Thymus (tissue), 11 donors: ENCODE data around the gene STYXL1. TPM values are rescaled to one million over a fixed set of nuclear protein-coding genes. Genes with fewer than 3 reads are reported as not detected.

Experiments
- DNase-seq, 9 donors: peaks; one replicate each; pipeline ENCODE4 v3.0.0-alpha.2; 2013; ENCODE audit warnings: low spot score in 9 of 9, low read depth in 6 of 9, missing footprints in 1 of 9
- H3K27ac ChIP-seq, 2 donors: one replicate each; pipeline ENCODE4 v1.5.1; 2013; ENCODE audit warnings: control low read depth in 1 of 2, low read depth in 1 of 2, low read length in 1 of 2, mild to moderate bottlenecking in 1 of 2, moderate library complexity in 1 of 2
- H3K27me3 ChIP-seq, 2 donors: one replicate each; pipeline ENCODE4 v1.5.1; 2013; ENCODE audit warnings: low read length in 1 of 2; ENCODE audit not compliant: control insufficient read depth in 2 of 2, insufficient read depth in 1 of 2
- H3K36me3 ChIP-seq, 2 donors: one replicate each; pipeline ENCODE4 v1.5.1; 2013; ENCODE audit warnings: low read length in 1 of 2, mild to moderate bottlenecking in 1 of 2, moderate library complexity in 1 of 2; ENCODE audit not compliant: control insufficient read depth in 2 of 2, insufficient read depth in 2 of 2
- H3K4me1 ChIP-seq, 2 donors: one replicate each; pipeline ENCODE4 v1.5.1; 2013; ENCODE audit warnings: low read length in 2 of 2; ENCODE audit not compliant: control insufficient read depth in 2 of 2, insufficient read depth in 2 of 2
- H3K4me3 ChIP-seq, 2 donors: one replicate each; pipeline ENCODE4 v1.5.1; 2013; ENCODE audit warnings: low read length in 2 of 2, control low read depth in 1 of 2, mild to moderate bottlenecking in 1 of 2
- H3K9me3 ChIP-seq, 2 donors: one replicate each; pipeline ENCODE4 v1.5.1; 2013; ENCODE audit warnings: low read length in 1 of 2, mild to moderate bottlenecking in 1 of 2; ENCODE audit not compliant: control insufficient read depth in 2 of 2, insufficient read depth in 1 of 2
- WGBS: extraction: QIAGEN DNeasy Blood & Tissue Kit; methylation state at CpG from one replicate; pipeline ENCODE4 v1.1.7; 2013; 5-methylcytosine and 5-hydroxymethylcytosine counted together
- polyA plus RNA-seq: library from polyadenylated mRNA; stranded (reverse); fragments of 200-250 nt; gene quantifications from one replicate; pipeline ENCODE4 v1.2.3, GENCODE V29; 2013
- total RNA-seq: library from RNA; stranded (reverse); fragments of 120-200 nt; gene quantifications from one replicate; pipeline ENCODE4 v1.2.4, GENCODE V29; 2013
- donor health status: healthy.

STYXL1 gene
- total and polyA plus RNA-seq, 2 donors: 36.9 to 55.9 TPM

DNA sequence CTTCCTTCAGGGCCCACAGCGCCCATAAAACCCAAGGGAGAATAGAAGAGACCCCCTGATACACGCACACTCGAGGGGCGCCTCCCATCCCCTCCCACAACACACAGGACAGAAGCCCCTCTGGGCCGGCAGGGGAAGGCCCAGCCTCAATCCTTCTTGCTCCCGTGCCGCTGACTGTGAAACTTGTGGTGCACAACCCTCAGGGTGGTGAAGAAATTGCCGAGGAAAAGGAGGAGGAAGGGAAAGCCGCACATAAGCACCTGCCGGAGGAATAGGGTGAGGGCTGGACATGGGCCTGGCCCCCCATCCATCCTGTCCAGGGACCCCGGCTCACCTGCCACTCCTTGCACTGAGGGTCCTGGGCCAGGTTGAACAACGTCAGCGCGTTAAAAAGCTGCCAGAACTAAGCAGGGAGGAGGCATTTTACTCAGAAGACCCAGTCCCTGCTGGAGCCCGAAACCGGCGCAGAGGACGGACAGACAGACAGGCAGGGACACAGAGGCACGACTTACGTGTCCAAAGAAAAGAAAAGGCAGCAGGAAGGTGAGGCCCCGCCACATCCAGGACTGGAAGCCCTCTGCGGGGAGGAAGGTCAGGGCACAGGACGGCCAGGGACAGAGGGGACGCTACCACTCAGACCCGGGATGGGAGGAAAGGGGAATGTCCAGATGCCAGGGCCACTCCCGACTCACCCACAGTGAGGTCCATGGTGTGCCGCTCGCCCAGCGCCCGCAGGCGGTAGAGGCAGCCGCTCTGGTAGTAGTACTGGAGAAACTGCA lies 60.6 kb downstream of the STYXL1 start:
- Histone ChIP-seq H3K9me3 (no peaks in the 10 kb centered on the region), H3K27me3 (no peaks in the 10 kb centered on the region), H3K36me3 (peaks cover 46 to 59% of the 10 kb centered on the region in 2 donors), H3K4me1 (peaks cover 0 to 8% of the 10 kb centered on the region in 2 donors), H3K4me3 (no peak overlapping the region), H3K27ac (no peak overlapping the region)
- 97% methylated on average over 32 of the region's 32 CpGs for WGBS
- DNase-seq: no peak

DNA sequence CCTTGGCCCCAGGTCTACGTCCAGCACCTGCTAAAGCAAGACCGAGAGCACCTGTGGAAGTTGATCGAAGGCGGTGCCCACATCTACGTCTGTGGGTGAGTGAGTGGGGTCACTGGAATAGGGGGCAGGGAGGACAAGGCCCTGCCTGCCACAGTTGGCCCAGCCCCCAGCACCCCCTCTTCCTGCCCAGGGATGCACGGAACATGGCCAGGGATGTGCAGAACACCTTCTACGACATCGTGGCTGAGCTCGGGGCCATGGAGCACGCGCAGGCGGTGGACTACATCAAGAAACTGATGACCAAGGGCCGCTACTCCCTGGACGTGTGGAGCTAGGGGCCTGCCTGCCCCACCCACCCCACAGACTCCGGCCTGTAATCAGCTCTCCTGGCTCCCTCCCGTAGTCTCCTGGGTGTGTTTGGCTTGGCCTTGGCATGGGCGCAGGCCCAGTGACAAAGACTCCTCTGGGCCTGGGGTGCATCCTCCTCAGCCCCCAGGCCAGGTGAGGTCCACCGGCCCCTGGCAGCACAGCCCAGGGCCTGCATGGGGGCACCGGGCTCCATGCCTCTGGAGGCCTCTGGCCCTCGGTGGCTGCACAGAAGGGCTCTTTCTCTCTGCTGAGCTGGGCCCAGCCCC lies 61.5 kb downstream of the STYXL1 start:
- Histone ChIP-seq H3K4me3 (no peak overlapping the region), H3K27me3 (no peaks in the 10 kb centered on the region), H3K4me1 (peaks cover 0 to 8% of the 10 kb centered on the region in 2 donors), H3K36me3 (peaks cover 55 to 69% of the 10 kb centered on the region in 2 donors), H3K27ac (no peak overlapping the region), H3K9me3 (no peaks in the 10 kb centered on the region)
- no peak for DNase-seq
- 98% methylated on average over 20 of the region's 20 CpGs for WGBS

- H3K9me3 ChIP-seq: no peaks in the 10 kb centered on the region
- no peak overlapping the region for H3K27ac ChIP-seq
- DNase-seq: no peak
- H3K27me3 ChIP-seq: no peaks in the 10 kb centered on the region
- H3K36me3 ChIP-seq: peaks cover 61 to 75% of the 10 kb centered on the region in 2 donors
- no peak overlapping the region for H3K4me3 ChIP-seq
- H3K4me1 ChIP-seq: peaks cover 0 to 8% of the 10 kb centered on the region in 2 donors
- 97% methylated on average over 41 of the region's 41 CpGs for WGBS
Measured at GRCh38 chr7:75985518-75986146, 62.2 kb downstream of the STYXL1 start.

GRCh38 chr7:75985009-75985517 lies 62.7 kb downstream of the STYXL1 start:
- Histone ChIP-seq H3K9me3 (no peaks in the 10 kb centered on the region), H3K36me3 (peaks cover 67 to 81% of the 10 kb centered on the region in 2 donors), H3K4me3 (no peak overlapping the region), H3K27ac (no peak overlapping the region), H3K4me1 (peaks cover 0 to 8% of the 10 kb centered on the region in 2 donors), H3K27me3 (no peaks in the 10 kb centered on the region)
- DNase-seq: no peak
- WGBS: 95% methylated on average over 21 of the region's 21 CpGs

GRCh38 chr7:75984130-75985008 lies 63.4 kb downstream of the STYXL1 start:
- DNase-seq: no peak
- WGBS: 94% methylated on average over 44 of the region's 44 CpGs
- Histone ChIP-seq H3K4me1 (peaks cover 0 to 3% of the 10 kb centered on the region in 2 donors), H3K27ac (no peak overlapping the region), H3K9me3 (no peaks in the 10 kb centered on the region), H3K27me3 (no peaks in the 10 kb centered on the region), H3K36me3 (peaks cover 74 to 88% of the 10 kb centered on the region in 2 donors), H3K4me3 (no peak overlapping the region)

DNA sequence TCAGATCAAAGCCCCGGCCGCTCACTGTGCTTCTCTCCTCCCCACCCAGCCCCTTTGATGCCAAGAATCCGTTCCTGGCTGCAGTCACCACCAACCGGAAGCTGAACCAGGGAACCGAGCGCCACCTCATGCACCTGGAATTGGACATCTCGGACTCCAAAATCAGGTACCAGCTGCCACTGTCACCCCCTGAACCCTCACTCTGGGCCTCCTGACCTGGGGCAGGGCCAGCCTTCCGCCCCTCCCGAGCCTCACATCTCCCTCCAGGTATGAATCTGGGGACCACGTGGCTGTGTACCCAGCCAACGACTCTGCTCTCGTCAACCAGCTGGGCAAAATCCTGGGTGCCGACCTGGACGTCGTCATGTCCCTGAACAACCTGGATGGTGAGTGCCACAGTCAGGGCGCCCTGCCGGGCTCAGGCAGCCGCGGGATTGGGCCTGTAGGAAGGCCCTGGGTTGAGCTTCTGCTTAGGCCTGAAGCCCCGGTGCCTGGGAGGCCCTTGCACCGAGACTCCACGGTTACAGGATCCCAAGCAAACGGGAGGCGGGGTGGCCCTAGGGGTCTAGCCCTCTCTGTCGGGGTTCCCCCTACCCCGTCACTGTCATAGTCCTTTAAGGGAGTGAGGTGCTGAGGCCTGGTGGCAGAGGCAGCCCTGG lies 64.2 kb downstream of the STYXL1 start:
- no peak for DNase-seq
- H3K9me3 ChIP-seq: no peaks in the 10 kb centered on the region
- H3K36me3 ChIP-seq: peaks cover 78 to 94% of the 10 kb centered on the region in 2 donors
- no peaks in the 10 kb centered on the region for H3K4me1 ChIP-seq
- no peak overlapping the region for H3K27ac ChIP-seq
- no peak overlapping the region for H3K4me3 ChIP-seq
- H3K27me3 ChIP-seq: no peaks in the 10 kb centered on the region
- 98% methylated on average over 26 of the region's 26 CpGs for WGBS

DNA sequence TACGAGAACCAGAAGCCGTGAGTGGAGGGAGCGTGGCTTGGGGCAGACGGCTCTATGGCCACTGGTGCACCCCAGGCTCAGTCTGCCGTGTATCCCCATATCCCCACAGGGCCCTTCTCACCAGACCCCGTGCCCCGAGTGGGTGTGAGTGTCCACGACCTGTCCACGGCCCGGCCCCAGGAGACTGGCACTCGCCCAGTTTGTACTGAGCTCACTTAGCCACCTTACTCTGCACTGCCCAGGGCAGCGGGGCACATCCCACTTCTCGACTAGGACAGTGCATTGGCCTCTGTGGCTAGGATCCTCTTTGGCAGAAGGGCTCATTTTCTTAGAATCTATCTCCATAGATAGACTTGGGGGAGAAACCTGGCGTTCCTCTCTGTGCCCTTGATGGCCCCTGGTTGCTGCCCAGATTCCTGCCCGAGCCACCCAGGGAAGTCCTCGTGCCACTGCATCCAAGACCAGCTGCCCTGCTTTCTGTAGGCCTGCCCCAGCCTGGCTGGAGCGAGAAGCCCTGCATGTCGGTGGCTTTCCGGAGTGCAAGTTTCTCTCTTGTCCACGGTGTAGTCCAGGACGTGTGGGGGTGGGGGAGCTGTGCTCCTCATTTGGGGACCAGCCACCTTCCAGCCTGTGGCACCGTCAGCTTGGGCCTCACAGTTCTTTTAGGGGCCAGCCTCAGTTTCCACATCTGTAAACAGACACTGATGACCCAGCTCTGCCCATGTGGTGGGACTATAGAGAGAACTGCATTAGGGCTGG lies 65.3 kb downstream of the STYXL1 start:
- Histone ChIP-seq H3K36me3 (peaks cover 72 to 90% of the 10 kb centered on the region in 2 donors), H3K27me3 (no peaks in the 10 kb centered on the region), H3K4me1 (no peaks in the 10 kb centered on the region), H3K4me3 (no peak overlapping the region), H3K9me3 (no peaks in the 10 kb centered on the region), H3K27ac (no peak overlapping the region)
- no peak for DNase-seq
- WGBS: 98% methylated on average over 22 of the region's 22 CpGs
